ENCODE results near the gene TK2. TPM values are rescaled to one million over a fixed set of nuclear protein-coding genes. Genes with fewer than 3 reads are reported as not detected.

TK2 gene
- total and polyA plus RNA-seq, 9 of the 15 experiments (the other 6 are each of a cell fraction or from before 2014, with no cell fraction given): 1.1 to 10.2 (median 5.3) TPM

- WGBS (ENCODE audit: insufficient coverage, low coverage, missing lambda C conversion rate): 0% methylated on average over 4 of the region's 4 CpGs
- FAIRE-seq: no peak
- Histone ChIP-seq H3K9me3 (replicated peaks; ENCODE audit: control insufficient read depth, insufficient read depth, low read depth, low read length) (no peaks in the 10 kb centered on the region), H3K27me3 (ENCODE audit: control insufficient read depth in 2 of 2, insufficient read depth in 2 of 2, low read length in 2 of 2) (peaks cover 9 to 27% of the 10 kb centered on the region in 2 experiments; a peak in 3 of 5 replicates), H4K20me1 (replicated peaks; ENCODE audit: control insufficient read depth, insufficient read depth, low read length) (0 out of 2 replicates have a peak, but pooled peaks cover 3% of the 10 kb centered on the region), H3K4me2 (ENCODE audit: insufficient read depth, low read length) (no peak overlapping the region), H3K9me1 (ENCODE audit: control insufficient read depth, insufficient read depth, low read length) (peaks cover 4% of the 10 kb centered on the region), H3K9ac (ENCODE audit: insufficient read depth in 1 of 2, low read depth in 2 of 2, low read length in 2 of 2) (no peak overlapping the region), H3K27ac (ENCODE audit: extremely low read depth, low read depth, low read length) (no peak overlapping the region), H3K79me2 (ENCODE audit: control insufficient read depth, insufficient read depth, low read length) (no peaks in the 10 kb centered on the region), H3K36me3 (ENCODE audit: control insufficient read depth, insufficient read depth, low read length) (no peaks in the 10 kb centered on the region), H3K4me3 (no peak overlapping the region), H2AFZ (ENCODE audit: low read depth, low read length) (no peak overlapping the region), H3K4me1 (replicated peaks in 1 of 2; ENCODE audit: control insufficient read depth in 2 of 2, insufficient read depth in 2 of 2, low read length in 2 of 2) (peaks cover 6 to 10% of the 10 kb centered on the region in 2 experiments; a peak in 4 of 5 replicates)
- no peak for ATAC-seq
- ChIA-PET CTCF (ENCODE audit: low intra/inter-chr PET ratio) (no interaction called here), POLR2A (interaction anchor here (0.6 to 0.9 kb wide), 3 partner anchors 41 to 68 kb away, joined by 3 to 4 read pairs (median 3); no protein-coding TSS in a partner anchor)
- no TSS peak for BruUV-seq (replicated peaks)
- TF ChIP-seq SRSF9 (IDR thresholded peaks at IDR 0.05; ENCODE audit: borderline replicate concordance, low read depth, low read length) (no peak), CLOCK (CRISPR knock-in tag; IDR thresholded peaks at IDR 0.05; ENCODE audit: borderline replicate concordance) (no peak), MAFK (IDR thresholded peaks at IDR 0.05; ENCODE audit: low read length) (no peak), SPI1 (IDR thresholded peaks at IDR 0.05; ENCODE audit: borderline replicate concordance, low read depth, low read length) (peak; percentile 48; the same call in 1 of the 2 replicates), HMG20B (CRISPR knock-in tag; IDR thresholded peaks at IDR 0.05) (no peak)
- in situ Hi-C loops (cut with MboI): no loop called here
- intact Hi-C loops (cut with micrococcal nuclease): no loop called here
- no peak for DNase-seq (ENCODE audit: extremely low read depth in 1 of 4, low spot score in 3 of 4)
Measured at GRCh38 chr16:66474750-66475199, 75.1 kb downstream of the TK2 start.
